Measurements from ENCODE around the gene PAX9.

- TF ChIP-seq CTCF (IDR thresholded peaks at IDR 0.05) (no peak), POLR2A (IDR thresholded peaks at IDR 0.05) (no peak)
Measured at GRCh38 chr14:36676236-36676635, 14.6 kb downstream of the PAX9 start.
